GM12891 (cell line): ENCODE data around the gene SIL1.

ENCODE experiments used
- DNase-seq: peaks from one replicate; pipeline ENCODE4 v3.0.0; 2011; ENCODE audit warnings: low spot score; ENCODE audit not compliant: insufficient read length
- FAIRE-seq: peaks from 2 replicates; lab custom pipeline; 2011; peaks lifted over from hg19 to GRCh38; lab: Jason Lieb, UNC
- PAX5 ChIP-seq: IDR thresholded peaks from 2 replicates; pipeline ENCODE4 v1.6.1; 2011; ENCODE audit warnings: low read length, moderate library complexity, mild to moderate bottlenecking; ENCODE audit not compliant: insufficient read depth, severe bottlenecking
- POLR2A ChIP-seq: IDR thresholded peaks from 2 replicates; pipeline ENCODE4 v1.6.1; 2011; ENCODE audit warnings: low read depth, low read length, control low read depth
- POLR2AphosphoS5 ChIP-seq: IDR thresholded peaks from 2 replicates; pipeline ENCODE4 v1.6.1; 2011; ENCODE audit warnings: low read depth, low read length, control low read depth
- POU2F2 ChIP-seq: IDR thresholded peaks from 2 replicates; pipeline ENCODE4 v1.6.1; 2011; ENCODE audit warnings: low read depth, mild to moderate bottlenecking, control low read depth, low read length, moderate library complexity
- SPI1 ChIP-seq: IDR thresholded peaks from 2 replicates; pipeline ENCODE4 v1.6.1; 2011; ENCODE audit warnings: low read depth, low read length, control low read depth
- TAF1 ChIP-seq: IDR thresholded peaks from 2 replicates; pipeline ENCODE4 v1.6.1; 2011; ENCODE audit warnings: low read depth, low read length, control low read depth

Gene SIL1

DNA sequence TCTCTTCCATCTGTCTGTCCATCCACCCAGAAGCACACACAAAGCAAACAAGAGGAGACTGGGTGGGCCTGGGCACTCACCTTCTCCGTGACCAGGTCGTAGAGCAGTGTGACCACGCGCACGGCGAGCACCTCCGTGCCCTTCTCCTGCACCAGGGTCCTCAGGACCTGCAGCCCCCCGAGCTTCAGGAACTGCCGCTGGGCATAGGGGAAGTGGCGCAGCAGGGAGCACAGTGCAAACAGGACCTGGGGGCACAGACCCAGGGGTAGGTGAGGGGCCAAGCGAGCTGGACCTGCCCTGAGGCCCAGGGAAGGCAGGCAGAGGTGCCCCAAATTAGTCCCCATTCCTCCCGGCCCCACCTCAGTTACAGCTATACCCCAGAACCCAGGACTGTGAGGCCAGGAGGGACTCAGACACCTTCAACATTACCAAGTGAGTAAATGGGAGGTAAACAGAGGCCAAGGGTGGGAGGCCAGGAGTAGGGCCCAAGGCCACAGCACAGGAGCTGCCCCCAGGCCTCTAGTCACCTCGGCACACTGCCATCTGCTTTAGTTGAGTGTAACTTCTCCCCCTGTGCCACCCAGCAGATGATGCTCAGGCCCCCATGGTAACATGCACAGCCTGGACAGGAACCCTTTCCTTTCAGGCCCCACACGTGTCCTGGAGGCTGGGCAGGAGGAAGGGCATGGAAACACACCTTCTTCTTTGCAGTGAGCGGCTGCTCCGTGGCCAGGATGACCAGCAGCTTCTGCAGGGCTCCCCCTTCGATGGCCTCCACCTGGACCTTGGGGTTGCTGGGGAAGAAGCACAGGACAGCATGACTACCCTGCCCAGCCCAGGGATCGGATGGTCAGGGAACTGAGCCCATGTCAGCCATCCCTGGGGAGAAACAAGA, 246.8 kb downstream of the SIL1 start:
- FAIRE-seq (no peak), DNase-seq (no peak)
- TF ChIP-seq SPI1, result no peak
- no peak for TF ChIP-seq POU2F2
- no peak for TF ChIP-seq PAX5
- TF ChIP-seq POLR2AphosphoS5, result no peak
- TF ChIP-seq POLR2A, result no peak
- no peak for TF ChIP-seq TAF1

DNA sequence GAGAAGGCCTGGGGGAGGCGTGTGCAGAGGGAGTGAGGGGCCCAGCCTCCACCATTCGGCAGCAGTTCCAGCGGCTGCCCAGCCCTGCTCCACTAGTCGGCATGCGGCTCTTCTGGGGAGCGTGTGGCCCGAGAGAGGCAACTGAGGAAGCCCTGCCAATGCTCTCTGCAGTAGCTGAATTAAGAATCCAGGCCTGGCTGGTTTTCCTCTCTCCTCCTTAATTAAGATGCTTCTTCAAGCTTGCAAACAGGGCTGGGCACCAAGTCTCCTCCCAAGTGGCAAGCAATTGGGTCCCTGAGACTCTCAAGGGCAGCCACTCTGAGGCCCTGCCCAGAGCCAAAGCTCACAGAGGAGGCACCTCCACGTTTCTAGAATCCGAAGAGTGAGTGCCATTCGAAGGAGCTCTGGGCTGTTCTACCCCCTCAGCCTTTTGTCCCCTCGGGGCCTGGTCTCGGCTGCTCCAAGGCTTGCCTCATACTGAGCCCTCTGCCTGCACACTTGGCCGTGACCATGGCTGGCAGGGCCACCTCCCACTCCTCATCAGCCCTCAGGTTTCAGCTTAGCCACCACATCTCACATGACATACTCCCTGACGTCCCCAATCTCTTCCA, 247.6 kb downstream of the SIL1 start:
- DNase-seq, result no peak
- TF ChIP-seq POLR2A, result no peak
- no peak for TF ChIP-seq POLR2AphosphoS5
- TF ChIP-seq POU2F2, result no peak
- TF ChIP-seq TAF1, result no peak
- TF ChIP-seq SPI1, result no peak
- TF ChIP-seq PAX5, result no peak
- no peak for FAIRE-seq

DNA sequence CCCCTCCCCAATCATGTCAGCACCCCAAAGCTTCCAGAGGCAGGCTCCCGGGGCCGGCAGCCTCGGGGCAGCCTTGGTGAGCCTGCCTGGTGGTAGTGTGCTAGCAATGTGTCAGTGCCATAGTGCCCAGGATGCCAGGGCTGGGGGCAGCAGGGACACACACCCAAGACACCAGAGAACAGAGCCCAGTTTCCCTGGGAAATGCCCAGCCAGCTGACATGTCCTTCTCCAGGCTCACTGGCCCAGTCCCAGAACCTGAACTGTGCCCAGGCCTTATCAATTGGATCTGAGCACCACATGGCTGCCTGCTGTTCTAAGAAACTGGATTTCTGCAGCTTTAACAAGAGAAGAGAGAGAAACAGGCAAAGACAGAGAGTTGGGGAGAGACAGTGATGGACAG, 248.2 kb downstream of the SIL1 start:
- TF ChIP-seq POU2F2, result no peak
- no peak for TF ChIP-seq POLR2AphosphoS5
- TF ChIP-seq TAF1, result no peak
- no peak for TF ChIP-seq SPI1
- no peak for TF ChIP-seq POLR2A
- TF ChIP-seq PAX5, result no peak
- FAIRE-seq (no peak), DNase-seq (no peak)

DNA sequence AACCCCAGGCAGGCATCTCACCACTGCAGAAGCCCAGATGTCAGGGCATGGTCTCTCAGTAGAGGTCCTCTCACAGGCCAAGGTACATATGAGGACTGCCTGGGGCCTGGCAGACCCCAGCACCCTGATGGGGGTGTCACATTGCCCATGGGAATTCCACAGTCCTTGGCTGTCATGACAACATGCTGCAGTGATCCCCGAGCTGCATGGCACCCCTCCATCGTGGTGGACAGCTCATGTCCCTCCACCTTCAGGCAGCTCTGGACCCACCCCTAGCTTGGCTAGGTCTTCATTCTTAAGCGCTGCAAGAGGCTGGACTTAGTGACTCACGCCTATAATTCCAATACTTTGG, 249.0 kb downstream of the SIL1 start:
- TF ChIP-seq POU2F2 (no peak), SPI1 (no peak), PAX5 (no peak), POLR2A (no peak), TAF1 (no peak), POLR2AphosphoS5 (no peak)
- no peak for DNase-seq
- FAIRE-seq, result no peak

DNA sequence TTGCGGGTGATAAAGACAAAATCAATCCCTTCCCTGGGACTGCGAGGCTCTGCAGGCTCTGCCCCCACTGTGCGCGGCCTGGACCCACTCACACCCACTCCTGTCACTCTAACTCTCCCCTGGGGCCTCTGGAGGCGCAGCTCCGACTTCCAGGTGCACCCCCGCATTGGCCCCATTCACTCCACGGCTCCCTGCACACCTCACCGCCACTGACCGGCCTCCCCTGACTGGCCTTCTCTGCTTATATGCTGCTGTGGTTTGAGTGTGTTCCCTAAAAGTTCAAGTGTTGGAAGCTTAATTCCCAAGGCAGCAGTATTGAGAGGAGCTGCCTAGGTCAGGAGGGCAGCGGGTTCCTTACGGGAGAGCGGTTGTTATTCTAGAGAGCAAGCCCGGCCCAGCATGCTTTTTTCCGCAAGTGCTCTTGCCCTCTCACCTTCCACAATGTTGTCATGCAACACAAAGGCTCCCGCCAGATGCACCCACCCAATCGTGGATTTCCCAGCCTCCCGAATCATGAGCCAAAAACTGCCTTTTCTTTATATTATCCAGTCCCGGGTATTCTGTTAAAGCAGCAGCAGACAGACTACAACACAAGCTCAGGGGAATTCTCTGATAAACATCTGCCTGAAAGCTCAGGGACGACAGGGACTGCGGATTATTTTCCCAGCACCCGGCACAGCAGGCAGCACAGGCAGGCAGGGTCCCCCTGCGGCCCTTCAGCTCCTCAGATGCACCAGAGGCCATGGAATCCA, 249.5 kb downstream of the SIL1 start:
- no peak for DNase-seq
- no peak for TF ChIP-seq POU2F2
- no peak for FAIRE-seq

DNA sequence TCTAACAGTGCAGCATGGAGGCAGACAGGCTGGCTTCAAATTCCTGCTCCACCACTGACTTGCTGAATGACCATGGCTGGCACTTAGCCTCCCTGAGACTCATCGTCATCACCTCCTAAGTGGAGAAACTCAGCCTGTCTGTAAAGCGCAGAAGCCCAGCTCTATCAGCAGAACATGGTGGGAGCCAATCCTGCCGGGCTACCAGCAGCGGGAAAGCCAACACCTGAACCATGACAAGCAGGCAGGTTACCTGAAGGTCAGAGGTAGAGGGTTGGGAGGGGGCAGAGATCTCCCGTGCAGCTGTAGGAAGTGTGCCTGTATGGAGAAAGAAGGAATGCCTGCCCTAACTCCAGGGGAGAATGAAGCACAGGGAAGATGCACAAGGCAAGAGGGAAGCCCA, 250.4 kb downstream of the SIL1 start:
- TF ChIP-seq POU2F2 (no peak), PAX5 (no peak), SPI1 (no peak), POLR2AphosphoS5 (no peak), TAF1 (no peak), POLR2A (no peak)
- no peak for FAIRE-seq
- DNase-seq, result no peak

DNA sequence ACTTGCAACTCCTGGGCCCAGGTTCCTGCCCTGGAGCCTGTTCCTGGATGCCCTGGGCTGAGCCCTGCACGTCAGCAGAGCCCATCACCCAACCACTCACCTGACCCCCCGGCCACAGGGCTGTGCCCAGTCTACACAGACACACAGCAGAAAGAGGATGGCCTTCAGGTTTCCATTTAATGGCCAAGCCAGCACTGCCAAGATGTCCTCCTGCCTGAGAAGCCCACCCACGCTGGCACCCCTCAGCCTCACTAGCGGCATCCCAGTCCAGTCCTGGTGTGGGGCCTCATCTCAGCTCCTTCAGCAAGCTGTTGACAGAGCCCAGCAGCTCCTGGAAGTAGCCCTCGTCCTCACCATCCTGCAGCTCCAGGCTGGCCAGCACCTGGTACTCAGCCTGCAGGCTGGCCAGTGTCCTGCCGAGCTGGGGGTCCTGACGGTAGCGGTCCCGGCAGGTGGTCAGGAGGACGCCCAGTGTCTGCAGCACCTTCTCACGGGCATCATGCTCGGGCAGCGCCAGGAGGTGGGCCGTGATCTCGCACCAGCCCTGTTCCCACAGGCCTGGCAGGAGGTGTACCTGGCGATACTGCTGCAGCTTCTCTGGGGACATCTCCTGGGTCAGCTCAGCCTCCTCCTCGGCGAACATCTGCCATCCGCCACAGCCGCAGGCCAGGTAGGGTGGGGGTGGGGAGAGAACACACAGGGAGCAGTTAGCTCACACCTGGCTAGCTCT, 251.2 kb downstream of the SIL1 start:
- TF ChIP-seq POLR2A, result no peak
- FAIRE-seq (no peak), DNase-seq (no peak)

DNA sequence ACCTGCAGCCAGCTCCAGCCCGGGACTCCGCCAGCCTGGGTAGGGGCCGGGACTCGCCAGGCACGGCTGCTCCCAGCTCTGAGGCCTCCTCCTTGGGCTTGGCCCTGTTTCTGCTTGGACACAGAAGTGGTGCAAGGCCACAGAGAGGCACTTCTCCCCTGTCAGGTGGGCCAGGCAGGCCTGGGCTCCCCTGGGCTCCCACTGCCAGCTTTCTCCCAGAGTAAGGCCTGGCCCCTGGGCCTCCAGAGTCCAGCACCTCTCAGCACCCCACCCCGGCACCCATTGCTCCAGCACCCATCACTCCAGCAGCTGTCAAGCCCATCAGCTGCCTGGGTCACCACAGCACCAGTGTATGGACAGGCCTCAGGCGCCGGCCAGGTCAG, 251.9 kb downstream of the SIL1 start:
- TF ChIP-seq POU2F2 (no peak), POLR2A (no peak), SPI1 (no peak)
- FAIRE-seq, result no peak
- DNase-seq, result no peak

DNA sequence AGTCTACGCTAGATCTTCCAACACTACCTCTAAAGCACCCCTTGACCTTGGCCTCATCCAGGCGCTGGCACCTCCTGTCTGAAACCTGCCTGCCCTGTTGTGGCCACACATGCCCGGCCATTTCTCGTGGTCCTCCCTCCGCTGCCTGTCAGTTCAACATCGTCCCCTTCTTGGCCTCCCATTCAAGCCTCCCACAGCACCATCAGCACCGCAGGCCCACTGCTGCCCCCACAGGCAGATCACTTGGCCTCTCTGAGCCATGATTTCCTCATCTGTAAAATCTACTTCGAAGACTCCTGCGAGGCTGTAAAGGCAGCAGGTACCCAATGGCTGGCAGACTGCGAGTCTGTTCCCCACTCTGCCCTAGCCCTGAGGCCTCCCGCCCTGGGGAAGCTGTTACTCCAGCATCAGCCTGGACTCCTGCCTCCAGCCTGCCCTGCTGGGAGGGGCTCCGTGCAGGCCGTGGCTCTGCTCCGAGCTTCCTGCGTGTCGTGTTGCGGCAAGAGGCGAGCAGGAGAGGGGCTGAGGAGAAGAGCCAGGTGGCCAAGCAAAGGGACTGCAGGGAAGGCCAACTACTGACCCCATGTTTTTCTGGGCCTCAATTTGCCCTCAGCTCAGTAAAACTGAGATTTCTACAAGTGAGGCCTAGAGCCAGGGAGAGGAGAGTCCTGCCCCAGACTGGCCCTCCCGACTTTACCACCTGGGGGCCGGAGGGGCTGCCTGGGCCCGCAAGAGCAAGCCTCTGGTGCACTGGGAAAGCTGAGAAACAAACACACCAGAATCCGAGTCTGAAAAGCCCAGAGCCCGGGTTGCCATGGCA, 252.5 kb downstream of the SIL1 start:
- TF ChIP-seq TAF1 (no peak), POLR2A (no peak), PAX5 (no peak), SPI1 (no peak), POU2F2 (no peak), POLR2AphosphoS5 (no peak)
- DNase-seq, result no peak
- FAIRE-seq, result no peak
